HCT116 (cell line): ENCODE data around the gene PHF2. TPM values are rescaled to one million over a fixed set of nuclear protein-coding genes. Genes with fewer than 3 reads are reported as not detected.

ENCODE experiments used
- ATAC-seq: fragments of 200-7000 bp; cut with Tn5 transposase; 2 replicates; pipeline ENCODE4 v1.9.1; 2020; ENCODE audit warnings: mild to moderate bottlenecking, moderate library complexity
- BruUV-seq: library from RNA; stranded (reverse); fragments of 400-500 nt; replicated peaks from 2 replicates; lab custom pipeline; 2021; lab: Mats Ljungman, UMichigan
- CTCF ChIA-PET: fragments of 300-600 bp; sonication (Branson Sonifier 250); formaldehyde crosslinking; loops from one replicate; lab custom pipeline; 2021; ENCODE audit warnings: antibody characterized with exemption; lab: Charles Lee
- POLR2A ChIA-PET: fragments of 300-600, 350-600 bp; sonication (Branson Sonifier 250); formaldehyde crosslinking; loops from one replicate; lab custom pipeline; 2021; ENCODE audit warnings: antibody characterized with exemption; lab: Charles Lee
- RAD21 ChIA-PET, 2 experiments: fragments of 300-600 bp; sonication (Branson Sonifier 250); formaldehyde crosslinking; loops; one replicate each; lab custom pipeline; 2023; ENCODE audit warnings: low total read pairs in 2 of 2; ENCODE audit not compliant: uncharacterized antibody in 2 of 2, unreplicated experiment in 2 of 2, low non-redundant PET in 1 of 2; lab: Charles Lee
- DNase-seq: peaks from one replicate; pipeline ENCODE4 v3.0.0-alpha.2; 2010; ENCODE audit warnings: low read depth, low spot score
- H2AFZ ChIP-seq: fragments of 200-600 bp; shearing (Covaris generic), sonication (generic); 2 replicates; pipeline ENCODE4 v1.6.1; 2017; ENCODE audit warnings: low read depth, mixed run types, mixed read lengths, antibody characterized with exemption, low read length; ENCODE audit not compliant: poor library complexity, severe bottlenecking
- H3K27ac ChIP-seq: 2 replicates; pipeline ENCODE4 v1.5.1; 2012; ENCODE audit warnings: low read depth, low read length
- H3K27me3 ChIP-seq: fragments of 200-600 bp; sonication (generic); 2 replicates; pipeline ENCODE4 v1.6.1; 2016; ENCODE audit warnings: mixed run types, low read length, mixed read lengths; ENCODE audit not compliant: insufficient read depth
- H3K36me3 ChIP-seq, 2 experiments: fragments of 200-500 bp in 1 of 2; fragments of 200-600 bp in 1 of 2; sonication (Bioruptor generic) in 1 of 2; sonication (generic) in 1 of 2; 2 replicates each; pipeline versions ENCODE4 v1.5.1 to v1.6.1; 2014 to 2016; ENCODE audit warnings: low read length in 2 of 2, inconsistent platforms in 1 of 2, mixed read lengths in 1 of 2, mixed run types in 1 of 2; ENCODE audit not compliant: insufficient read depth in 2 of 2, control insufficient read depth in 1 of 2
- H3K4me1 ChIP-seq, 2 experiments: fragments of 200-600 bp in 1 of 2; sonication (generic) in 1 of 2; 2 replicates each; pipeline versions ENCODE4 v1.5.1 to v1.6.1; 2012 to 2017; ENCODE audit warnings: low read length in 2 of 2, inconsistent platforms in 1 of 2, mild to moderate bottlenecking in 1 of 2, mixed read lengths in 1 of 2, mixed run types in 1 of 2, moderate library complexity in 1 of 2; ENCODE audit not compliant: insufficient read depth in 2 of 2, control insufficient read depth in 1 of 2
- H3K4me2 ChIP-seq: fragments of 200-600 bp; sonication (generic); 2 replicates; pipeline ENCODE4 v1.6.1; 2017; ENCODE audit warnings: mixed run types, low read length, mixed read lengths
- H3K4me3 ChIP-seq, 2 experiments: fragments of 200-600 bp in 1 of 2; sonication (generic) in 1 of 2; replicated peaks in 1 of 2; 2 replicates each; pipeline ENCODE4 v1.5.1; 2011 to 2016; ENCODE audit warnings: low read length in 2 of 2, control low read depth in 1 of 2, low read depth in 1 of 2, mild to moderate bottlenecking in 1 of 2, mixed read lengths in 1 of 2, mixed run types in 1 of 2
- H3K79me2 ChIP-seq: fragments of 200-600 bp; sonication (generic); 2 replicates; pipeline ENCODE4 v1.6.1; 2017; ENCODE audit warnings: mild to moderate bottlenecking, mixed run types, low read length, moderate library complexity, mixed read lengths; ENCODE audit not compliant: insufficient read depth
- H3K9ac ChIP-seq: fragments of 200-600 bp; sonication (generic); 2 replicates; pipeline ENCODE4 v1.6.1; 2016; ENCODE audit warnings: low read length, mixed read lengths
- H3K9me2 ChIP-seq: fragments of 200-600 bp; sonication (generic), shearing (Covaris generic); 2 replicates; pipeline ENCODE4 v1.6.1; 2017; ENCODE audit warnings: mixed run types, mild to moderate bottlenecking, moderate library complexity; ENCODE audit not compliant: insufficient read depth
- H3K9me3 ChIP-seq, 2 experiments: fragments of 200-500 bp in 1 of 2; fragments of 200-600 bp in 1 of 2; sonication (Bioruptor generic) in 1 of 2; sonication (generic) in 1 of 2; 2 replicates each; pipeline ENCODE4 v1.6.1; 2014 to 2017; ENCODE audit warnings: low read length in 2 of 2, mixed read lengths in 2 of 2, inconsistent platforms in 1 of 2, low read depth in 1 of 2, mild to moderate bottlenecking in 1 of 2, mixed run types in 1 of 2, moderate library complexity in 1 of 2; ENCODE audit not compliant: control insufficient read depth in 1 of 2, insufficient read depth in 1 of 2
- H4K20me1 ChIP-seq: fragments of 200-600 bp; sonication (generic), shearing (Covaris generic); 2 replicates; pipeline ENCODE4 v1.6.1; 2017; ENCODE audit warnings: mixed run types, mild to moderate bottlenecking, moderate library complexity; ENCODE audit not compliant: insufficient read depth
- CEBPB ChIP-seq: IDR thresholded peaks from 2 replicates; pipeline ENCODE4 v1.6.1; 2012; ENCODE audit warnings: low read depth
- ELF1 ChIP-seq: IDR thresholded peaks from 2 replicates; pipeline ENCODE4 v1.6.1; 2012; ENCODE audit warnings: low read depth, borderline replicate concordance
- EZH2 ChIP-seq: fragments of 200-600 bp; sonication (generic); IDR thresholded peaks from 2 replicates; pipeline ENCODE4 v1.6.1; 2017; ENCODE audit warnings: antibody characterized with exemption, mixed run types
- EZH2phosphoT487 ChIP-seq: fragments of 200-600 bp; IDR thresholded peaks from 2 replicates; pipeline ENCODE4 v1.6.1; 2018; ENCODE audit warnings: antibody characterized with exemption, borderline replicate concordance
- FOSL1 ChIP-seq: IDR thresholded peaks from 2 replicates; pipeline ENCODE4 v1.6.1; 2012; ENCODE audit warnings: low read depth
- POLR2AphosphoS5 ChIP-seq: IDR thresholded peaks from 2 replicates; pipeline ENCODE4 v1.6.1; 2011; ENCODE audit warnings: mild to moderate bottlenecking, low read depth, low read length, moderate library complexity
- SIN3A ChIP-seq: IDR thresholded peaks from 2 replicates; pipeline ENCODE4 v1.6.1; 2012; ENCODE audit warnings: low read depth
- ZNF274 ChIP-seq: fragments of 200-500 bp; sonication (Bioruptor generic); IDR thresholded peaks from 2 replicates; pipeline ENCODE4 v1.6.1; 2014; ENCODE audit warnings: mild to moderate bottlenecking, low read depth, low read length, inconsistent platforms
- intact Hi-C: fragments of 100-400 bp; cut with micrococcal nuclease; formaldehyde crosslinking; loops from 2 replicates; pipeline ENCODE4 v1.10.0; 2022
- total RNA-seq: library from RNA; stranded (reverse); gene quantifications from one replicate; pipeline ENCODE4 v1.2.1, GENCODE V29; 2021; ENCODE audit not compliant: unreplicated experiment
- TF ChIP-seq, protein P1 (sequence below), 3 experiments: fragments of 200-600 bp in 1 of 3; sonication (generic) in 1 of 3; IDR thresholded peaks in 2 of 3; conservative IDR thresholded peaks in 1 of 3; 2 replicates each; pipeline ENCODE4 v1.5.1; 2012 to 2017; ENCODE audit warnings: low read depth in 2 of 3, low read length in 2 of 3, antibody characterized with exemption in 1 of 3, borderline replicate concordance in 1 of 3, control low read depth in 1 of 3, mild to moderate bottlenecking in 1 of 3, mixed read lengths in 1 of 3, mixed run types in 1 of 3, moderate library complexity in 1 of 3; ENCODE audit not compliant: insufficient read depth in 1 of 3
- TF ChIP-seq, protein P2 (sequence below): IDR thresholded peaks from 2 replicates; pipeline ENCODE4 v1.6.1; 2012; ENCODE audit warnings: low read depth
- TF ChIP-seq, protein P3 (sequence below): IDR thresholded peaks from 2 replicates; pipeline ENCODE4 v1.6.1; 2012
- TF ChIP-seq, protein P4 (sequence below): IDR thresholded peaks from 2 replicates; pipeline ENCODE4 v1.6.1; 2011; ENCODE audit warnings: mild to moderate bottlenecking, low read length, moderate library complexity; ENCODE audit not compliant: insufficient replicate concordance; ENCODE audit errors: extremely low read depth

PHF2 gene
- total RNA-seq, 1 experiment from 2014 or later: 20.6 TPM

DNA sequence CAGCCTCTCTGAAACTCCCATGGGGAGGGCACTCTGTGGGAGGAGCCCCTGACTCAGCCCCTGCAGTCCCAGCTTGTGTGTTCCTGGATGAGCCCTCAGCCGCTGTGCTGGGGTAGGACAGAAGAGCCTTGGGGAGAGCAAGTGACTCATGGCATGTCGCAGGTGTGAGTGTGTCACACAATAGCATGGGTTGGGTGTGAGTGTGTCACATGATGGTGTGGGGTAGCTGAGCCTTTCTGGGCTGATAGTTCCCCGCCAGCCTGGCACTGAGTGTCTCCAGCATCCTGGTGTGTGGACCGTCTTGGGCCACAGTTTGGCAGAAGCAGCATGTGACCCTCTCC is 83.4 kb downstream of the PHF2 start:
- H3K4me3 ChIP-seq: no peak overlapping the region
- no peaks in the 10 kb centered on the region for H3K36me3 ChIP-seq
- H2AFZ ChIP-seq: no peak overlapping the region
- H3K9me3 ChIP-seq: no peaks in the 10 kb centered on the region
- no peaks in the 10 kb centered on the region for H3K27me3 ChIP-seq
- no peaks in the 10 kb centered on the region for H3K79me2 ChIP-seq
- no peaks in the 10 kb centered on the region for H3K4me1 ChIP-seq
- no peaks in the 10 kb centered on the region for H4K20me1 ChIP-seq
- POLR2A ChIA-PET: no interaction called here
- BruUV-seq: no TSS peak
- DNase-seq: no peak
- RAD21 ChIA-PET: no interaction called here
- TF ChIP-seq, protein P1, sequence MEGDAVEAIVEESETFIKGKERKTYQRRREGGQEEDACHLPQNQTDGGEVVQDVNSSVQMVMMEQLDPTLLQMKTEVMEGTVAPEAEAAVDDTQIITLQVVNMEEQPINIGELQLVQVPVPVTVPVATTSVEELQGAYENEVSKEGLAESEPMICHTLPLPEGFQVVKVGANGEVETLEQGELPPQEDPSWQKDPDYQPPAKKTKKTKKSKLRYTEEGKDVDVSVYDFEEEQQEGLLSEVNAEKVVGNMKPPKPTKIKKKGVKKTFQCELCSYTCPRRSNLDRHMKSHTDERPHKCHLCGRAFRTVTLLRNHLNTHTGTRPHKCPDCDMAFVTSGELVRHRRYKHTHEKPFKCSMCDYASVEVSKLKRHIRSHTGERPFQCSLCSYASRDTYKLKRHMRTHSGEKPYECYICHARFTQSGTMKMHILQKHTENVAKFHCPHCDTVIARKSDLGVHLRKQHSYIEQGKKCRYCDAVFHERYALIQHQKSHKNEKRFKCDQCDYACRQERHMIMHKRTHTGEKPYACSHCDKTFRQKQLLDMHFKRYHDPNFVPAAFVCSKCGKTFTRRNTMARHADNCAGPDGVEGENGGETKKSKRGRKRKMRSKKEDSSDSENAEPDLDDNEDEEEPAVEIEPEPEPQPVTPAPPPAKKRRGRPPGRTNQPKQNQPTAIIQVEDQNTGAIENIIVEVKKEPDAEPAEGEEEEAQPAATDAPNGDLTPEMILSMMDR (IDR thresholded peaks at IDR 0.05 in 2 of 3, conservative IDR thresholded peaks at IDR 0.05 in 1 of 3; ENCODE audit: borderline replicate concordance in 1 of 3, insufficient read depth in 1 of 3, low read depth in 2 of 3, low read length in 2 of 3): no peak
- TF ChIP-seq FOSL1 (no peak), SIN3A (no peak), ZNF274 (no peak), CEBPB (no peak), POLR2AphosphoS5 (no peak), EZH2 (no peak), EZH2phosphoT487 (no peak), ELF1 (no peak)
- TF ChIP-seq, protein P2, sequence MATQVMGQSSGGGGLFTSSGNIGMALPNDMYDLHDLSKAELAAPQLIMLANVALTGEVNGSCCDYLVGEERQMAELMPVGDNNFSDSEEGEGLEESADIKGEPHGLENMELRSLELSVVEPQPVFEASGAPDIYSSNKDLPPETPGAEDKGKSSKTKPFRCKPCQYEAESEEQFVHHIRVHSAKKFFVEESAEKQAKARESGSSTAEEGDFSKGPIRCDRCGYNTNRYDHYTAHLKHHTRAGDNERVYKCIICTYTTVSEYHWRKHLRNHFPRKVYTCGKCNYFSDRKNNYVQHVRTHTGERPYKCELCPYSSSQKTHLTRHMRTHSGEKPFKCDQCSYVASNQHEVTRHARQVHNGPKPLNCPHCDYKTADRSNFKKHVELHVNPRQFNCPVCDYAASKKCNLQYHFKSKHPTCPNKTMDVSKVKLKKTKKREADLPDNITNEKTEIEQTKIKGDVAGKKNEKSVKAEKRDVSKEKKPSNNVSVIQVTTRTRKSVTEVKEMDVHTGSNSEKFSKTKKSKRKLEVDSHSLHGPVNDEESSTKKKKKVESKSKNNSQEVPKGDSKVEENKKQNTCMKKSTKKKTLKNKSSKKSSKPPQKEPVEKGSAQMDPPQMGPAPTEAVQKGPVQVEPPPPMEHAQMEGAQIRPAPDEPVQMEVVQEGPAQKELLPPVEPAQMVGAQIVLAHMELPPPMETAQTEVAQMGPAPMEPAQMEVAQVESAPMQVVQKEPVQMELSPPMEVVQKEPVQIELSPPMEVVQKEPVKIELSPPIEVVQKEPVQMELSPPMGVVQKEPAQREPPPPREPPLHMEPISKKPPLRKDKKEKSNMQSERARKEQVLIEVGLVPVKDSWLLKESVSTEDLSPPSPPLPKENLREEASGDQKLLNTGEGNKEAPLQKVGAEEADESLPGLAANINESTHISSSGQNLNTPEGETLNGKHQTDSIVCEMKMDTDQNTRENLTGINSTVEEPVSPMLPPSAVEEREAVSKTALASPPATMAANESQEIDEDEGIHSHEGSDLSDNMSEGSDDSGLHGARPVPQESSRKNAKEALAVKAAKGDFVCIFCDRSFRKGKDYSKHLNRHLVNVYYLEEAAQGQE: no peak
- TF ChIP-seq, protein P3, sequence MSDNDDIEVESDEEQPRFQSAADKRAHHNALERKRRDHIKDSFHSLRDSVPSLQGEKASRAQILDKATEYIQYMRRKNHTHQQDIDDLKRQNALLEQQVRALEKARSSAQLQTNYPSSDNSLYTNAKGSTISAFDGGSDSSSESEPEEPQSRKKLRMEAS: no peak
- TF ChIP-seq, protein P4, sequence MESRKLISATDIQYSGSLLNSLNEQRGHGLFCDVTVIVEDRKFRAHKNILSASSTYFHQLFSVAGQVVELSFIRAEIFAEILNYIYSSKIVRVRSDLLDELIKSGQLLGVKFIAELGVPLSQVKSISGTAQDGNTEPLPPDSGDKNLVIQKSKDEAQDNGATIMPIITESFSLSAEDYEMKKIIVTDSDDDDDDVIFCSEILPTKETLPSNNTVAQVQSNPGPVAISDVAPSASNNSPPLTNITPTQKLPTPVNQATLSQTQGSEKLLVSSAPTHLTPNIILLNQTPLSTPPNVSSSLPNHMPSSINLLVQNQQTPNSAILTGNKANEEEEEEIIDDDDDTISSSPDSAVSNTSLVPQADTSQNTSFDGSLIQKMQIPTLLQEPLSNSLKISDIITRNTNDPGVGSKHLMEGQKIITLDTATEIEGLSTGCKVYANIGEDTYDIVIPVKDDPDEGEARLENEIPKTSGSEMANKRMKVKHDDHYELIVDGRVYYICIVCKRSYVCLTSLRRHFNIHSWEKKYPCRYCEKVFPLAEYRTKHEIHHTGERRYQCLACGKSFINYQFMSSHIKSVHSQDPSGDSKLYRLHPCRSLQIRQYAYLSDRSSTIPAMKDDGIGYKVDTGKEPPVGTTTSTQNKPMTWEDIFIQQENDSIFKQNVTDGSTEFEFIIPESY: no peak
- ATAC-seq: no peak
- H3K9me2 ChIP-seq: no peaks in the 10 kb centered on the region
- no peak overlapping the region for H3K9ac ChIP-seq
- H3K27ac ChIP-seq: no peak overlapping the region
- intact Hi-C loops: no loop called here
- H3K4me2 ChIP-seq: no peak overlapping the region
- CTCF ChIA-PET: no interaction called here
